PC-9 (cell line): Measurements from ENCODE around the gene PCSK5. TPM values are rescaled to one million over a fixed set of nuclear protein-coding genes. Genes with fewer than 3 reads are reported as not detected.

ENCODE experiments used
- BruUV-seq: library from RNA; stranded (reverse); fragments of 400-500 nt; replicated peaks from 2 replicates; lab custom pipeline; 2021; lab: Mats Ljungman, UMichigan
- CTCF ChIA-PET: fragments of 300-600 bp; sonication (Branson Sonifier 250); formaldehyde crosslinking; loops from one replicate; lab custom pipeline; 2022; ENCODE audit warnings: antibody characterized with exemption; lab: Charles Lee
- POLR2A ChIA-PET: fragments of 300-600 bp; sonication (Branson Sonifier 250); formaldehyde crosslinking; loops from one replicate; lab custom pipeline; 2022; ENCODE audit warnings: antibody characterized with exemption; ENCODE audit not compliant: unreplicated experiment; lab: Charles Lee
- DNase-seq, 2 experiments: peaks; one replicate each; pipeline versions ENCODE4 v3.0.0 to v3.0.0-alpha.2; 2015 to 2022; ENCODE audit warnings: mixed read lengths in 1 of 2
- H2AFZ ChIP-seq: fragments of 200-600 bp; sonication (generic); 2 replicates; pipeline ENCODE4 v1.8.1; 2017; ENCODE audit warnings: antibody characterized with exemption
- H3F3A ChIP-seq: fragments of 200-600 bp; sonication (generic); 2 replicates; pipeline ENCODE4 v1.8.1; 2017; ENCODE audit warnings: antibody characterized with exemption, mild to moderate bottlenecking, low read depth; ENCODE audit not compliant: insufficient read depth
- H3K27ac ChIP-seq: fragments of 200-600 bp; sonication (generic); 2 replicates; pipeline ENCODE4 v1.6.1; 2016; ENCODE audit warnings: mixed run types
- H3K27me3 ChIP-seq: fragments of 200-600 bp; sonication (generic); 2 replicates; pipeline ENCODE4 v1.6.1; 2016; ENCODE audit warnings: low read depth, mixed run types; ENCODE audit not compliant: insufficient read depth
- H3K36me3 ChIP-seq: fragments of 200-600 bp; sonication (generic); 2 replicates; pipeline ENCODE4 v1.6.1; 2016; ENCODE audit warnings: low read depth, mixed run types
- H3K4me1 ChIP-seq: fragments of 200-600 bp; sonication (generic); replicated peaks from 2 replicates; pipeline ENCODE4 v1.6.1; 2016; ENCODE audit warnings: mixed run types; ENCODE audit not compliant: insufficient read depth
- H3K4me2 ChIP-seq: fragments of 200-600 bp; sonication (generic); 2 replicates; pipeline ENCODE4 v1.6.1; 2017; ENCODE audit warnings: mixed run types
- H3K4me3 ChIP-seq: fragments of 200-600 bp; sonication (generic); 2 replicates; pipeline ENCODE4 v1.6.1; 2016; ENCODE audit warnings: mixed run types
- H3K79me2 ChIP-seq: fragments of 200-600 bp; sonication (generic); 2 replicates; pipeline ENCODE4 v1.6.1; 2017; ENCODE audit warnings: low read depth, mixed run types
- H3K9me2 ChIP-seq: fragments of 200-600 bp; sonication (generic); 2 replicates; pipeline ENCODE4 v1.8.1; 2017; ENCODE audit warnings: mild to moderate bottlenecking; ENCODE audit not compliant: insufficient read depth
- H3K9me3 ChIP-seq: fragments of 200-600 bp; sonication (generic); 2 replicates; pipeline ENCODE4 v1.8.1; 2016; ENCODE audit warnings: low read depth; ENCODE audit not compliant: insufficient read depth
- H4K20me1 ChIP-seq: fragments of 200-600 bp; sonication (generic); 2 replicates; pipeline ENCODE4 v1.8.1; 2017; ENCODE audit not compliant: insufficient read depth
- EZH2 ChIP-seq: fragments of 200-600 bp; sonication (generic); IDR thresholded peaks from 2 replicates; pipeline ENCODE4 v1.8.0; 2017; ENCODE audit warnings: antibody characterized with exemption, low read depth
- intact Hi-C: fragments of 100-400 bp; cut with micrococcal nuclease; formaldehyde crosslinking; loops from one replicate; pipeline ENCODE4 v1.10.0; 2022; ENCODE audit not compliant: unreplicated experiment
- total RNA-seq: library from RNA; stranded (reverse); gene quantifications from 2 replicates; pipeline ENCODE4 v1.2.3, GENCODE V29; 2021
- TF ChIP-seq, protein P1 (sequence below): fragments of 200-600 bp; sonication (generic); conservative IDR thresholded peaks from 2 replicates; pipeline ENCODE4 v1.6.1; 2017; ENCODE audit warnings: mixed run types, antibody characterized with exemption, mild to moderate bottlenecking, moderate library complexity

The PCSK5 gene
- total RNA-seq, 1 experiment from 2014 or later: 8.2 TPM

DNA sequence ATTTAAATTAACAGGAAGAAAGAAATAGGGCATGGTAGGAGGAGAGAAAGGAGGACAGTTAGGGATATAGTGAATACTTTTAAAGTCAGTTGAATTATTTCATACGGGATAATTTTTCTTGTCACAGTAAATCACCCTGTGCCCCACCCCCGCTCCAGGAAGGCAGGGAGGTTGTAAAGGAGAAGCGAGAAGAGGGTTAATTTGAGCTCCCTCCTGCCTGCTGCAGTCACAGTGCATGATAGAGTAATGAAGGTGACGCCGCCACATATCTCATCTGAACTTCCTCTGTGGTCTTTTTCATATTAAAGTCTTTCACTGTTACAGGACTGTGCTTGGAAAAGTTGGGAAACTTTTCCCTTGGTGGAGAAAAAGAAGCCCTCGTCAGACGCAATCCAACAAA is 896 bp upstream of the PCSK5 start:
- peak overlapping the region; percentile 97 for H3K4me2 ChIP-seq
- H3K4me1 ChIP-seq: peaks cover 26% of the 10 kb centered on the region
- no peak for TF ChIP-seq EZH2
- TF ChIP-seq, protein P1, sequence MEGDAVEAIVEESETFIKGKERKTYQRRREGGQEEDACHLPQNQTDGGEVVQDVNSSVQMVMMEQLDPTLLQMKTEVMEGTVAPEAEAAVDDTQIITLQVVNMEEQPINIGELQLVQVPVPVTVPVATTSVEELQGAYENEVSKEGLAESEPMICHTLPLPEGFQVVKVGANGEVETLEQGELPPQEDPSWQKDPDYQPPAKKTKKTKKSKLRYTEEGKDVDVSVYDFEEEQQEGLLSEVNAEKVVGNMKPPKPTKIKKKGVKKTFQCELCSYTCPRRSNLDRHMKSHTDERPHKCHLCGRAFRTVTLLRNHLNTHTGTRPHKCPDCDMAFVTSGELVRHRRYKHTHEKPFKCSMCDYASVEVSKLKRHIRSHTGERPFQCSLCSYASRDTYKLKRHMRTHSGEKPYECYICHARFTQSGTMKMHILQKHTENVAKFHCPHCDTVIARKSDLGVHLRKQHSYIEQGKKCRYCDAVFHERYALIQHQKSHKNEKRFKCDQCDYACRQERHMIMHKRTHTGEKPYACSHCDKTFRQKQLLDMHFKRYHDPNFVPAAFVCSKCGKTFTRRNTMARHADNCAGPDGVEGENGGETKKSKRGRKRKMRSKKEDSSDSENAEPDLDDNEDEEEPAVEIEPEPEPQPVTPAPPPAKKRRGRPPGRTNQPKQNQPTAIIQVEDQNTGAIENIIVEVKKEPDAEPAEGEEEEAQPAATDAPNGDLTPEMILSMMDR: no peak
- intact Hi-C loops: no loop called here
- H4K20me1 ChIP-seq: no peaks in the 10 kb centered on the region
- peak overlapping the region; percentile 92 for H2AFZ ChIP-seq
- no peaks in the 10 kb centered on the region for H3K9me2 ChIP-seq
- H3K27ac ChIP-seq: peak overlapping the region; percentile 73
- H3K79me2 ChIP-seq: peaks cover 34% of the 10 kb centered on the region
- ChIA-PET CTCF (interaction anchor here (0.8 kb wide), 1 partner anchor 23 kb away, joined by 5 read pairs; no protein-coding TSS in a partner anchor), POLR2A (no interaction called here)
- no peaks in the 10 kb centered on the region for H3K36me3 ChIP-seq
- no peaks in the 10 kb centered on the region for H3K27me3 ChIP-seq
- peak overlapping the region; percentile 76 for H3K4me3 ChIP-seq
- BruUV-seq: no TSS peak
- DNase-seq: peak in 1 of 2 experiments; percentile 19
- H3F3A ChIP-seq: peaks cover 24% of the 10 kb centered on the region
- no peaks in the 10 kb centered on the region for H3K9me3 ChIP-seq

DNA sequence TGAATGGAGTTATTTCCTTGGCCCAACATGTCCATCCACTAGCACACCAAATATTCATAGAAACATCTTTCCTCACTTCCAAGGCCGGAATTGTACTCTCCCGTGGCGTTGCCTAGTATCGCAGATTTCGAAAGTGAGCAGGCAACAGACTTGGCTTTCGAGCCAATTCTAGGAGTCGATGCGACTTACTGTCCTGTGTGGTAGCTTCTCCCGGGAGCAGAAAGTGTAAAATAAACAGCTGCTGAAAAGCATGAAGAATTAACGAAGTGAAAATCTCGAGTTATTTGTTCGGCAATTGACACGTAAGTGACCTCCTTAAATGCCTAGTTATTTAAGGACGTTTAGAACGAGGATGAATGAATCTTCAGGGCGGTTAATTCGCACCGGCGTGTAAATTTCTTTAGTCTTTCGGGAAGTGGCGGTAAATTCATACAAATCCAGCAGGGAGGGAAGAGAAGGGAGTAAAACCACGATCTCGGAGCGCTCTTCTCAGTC is 449 bp upstream of the PCSK5 start:
- Histone ChIP-seq H3K27me3 (no peaks in the 10 kb centered on the region), H3K27ac (peak overlapping the region; percentile 73), H3K4me3 (peak overlapping the region; percentile 76), H3K36me3 (no peaks in the 10 kb centered on the region), H3K4me1 (peaks cover 30% of the 10 kb centered on the region), H3K9me2 (no peaks in the 10 kb centered on the region), H3K79me2 (peaks cover 39% of the 10 kb centered on the region), H3K9me3 (no peaks in the 10 kb centered on the region), H2AFZ (peak overlapping the region; percentile 92), H3K4me2 (peak overlapping the region; percentile 97), H3F3A (peaks cover 24% of the 10 kb centered on the region), H4K20me1 (no peaks in the 10 kb centered on the region)
- ChIA-PET CTCF (interaction anchor here (0.6 to 0.8 kb wide), 3 partner anchors 24 to 815 kb away, joined by 3 to 7 read pairs (median 5); no protein-coding TSS in a partner anchor), POLR2A (interaction anchor here (0.8 kb wide), 1 partner anchor 89 kb away, joined by 8 read pairs; no protein-coding TSS in a partner anchor)
- intact Hi-C loops: loop anchor here (1.0 to 10.0 kb wide), 4 partner anchors 74 to 485 kb away; no protein-coding TSS in a partner anchor
- TSS peak; percentile 64 for BruUV-seq
- TF ChIP-seq, protein P1: no peak
- no peak for TF ChIP-seq EZH2
- peak; percentile 45 to 68 for DNase-seq

DNA sequence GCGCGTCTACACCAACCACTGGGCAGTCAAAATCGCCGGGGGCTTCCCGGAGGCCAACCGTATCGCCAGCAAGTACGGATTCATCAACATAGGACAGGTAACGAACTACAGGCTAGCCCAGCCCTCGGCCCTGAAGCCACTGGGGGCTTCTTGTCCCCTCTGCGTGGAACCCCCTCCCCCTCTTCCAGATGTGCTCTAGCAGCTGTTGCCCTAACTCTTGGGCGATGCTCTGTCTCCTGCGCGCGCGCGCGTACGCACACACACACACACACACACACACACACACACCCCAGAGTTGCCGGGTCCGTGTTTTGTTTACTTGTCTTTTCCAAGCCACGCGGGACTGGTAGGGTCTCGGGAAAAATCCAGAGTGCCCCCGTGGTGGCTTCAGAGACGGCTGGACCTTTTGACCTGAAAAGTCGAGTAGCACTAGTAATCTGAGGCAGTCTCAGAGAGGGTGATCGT is 836 bp downstream of the PCSK5 start:
- Histone ChIP-seq H2AFZ (peak overlapping the region; percentile 92), H3K4me3 (peak overlapping the region; percentile 76), H3K27ac (peak overlapping the region; percentile 92), H3K9me3 (no peaks in the 10 kb centered on the region), H3K27me3 (no peaks in the 10 kb centered on the region), H3K36me3 (no peaks in the 10 kb centered on the region), H3K79me2 (peaks cover 52% of the 10 kb centered on the region), H3K4me1 (peaks cover 32% of the 10 kb centered on the region), H3K4me2 (peak overlapping the region; percentile 97), H4K20me1 (no peaks in the 10 kb centered on the region), H3K9me2 (no peaks in the 10 kb centered on the region), H3F3A (peaks cover 24% of the 10 kb centered on the region)
- no peak for DNase-seq
- ChIA-PET POLR2A (no interaction called here), CTCF (interaction anchor here (0.6 kb wide), 2 partner anchors 75 to 176 kb away, joined by 3 to 6 read pairs; no protein-coding TSS in a partner anchor)
- intact Hi-C loops: loop anchor here (2.0 to 10.0 kb wide), 3 partner anchors 289 to 483 kb away; no protein-coding TSS in a partner anchor
- TF ChIP-seq EZH2: no peak
- TF ChIP-seq, protein P1: no peak
- TSS peak; percentile 18 for BruUV-seq
